ENCODE data around the gene TTC39B.

Gene TTC39B

DNA sequence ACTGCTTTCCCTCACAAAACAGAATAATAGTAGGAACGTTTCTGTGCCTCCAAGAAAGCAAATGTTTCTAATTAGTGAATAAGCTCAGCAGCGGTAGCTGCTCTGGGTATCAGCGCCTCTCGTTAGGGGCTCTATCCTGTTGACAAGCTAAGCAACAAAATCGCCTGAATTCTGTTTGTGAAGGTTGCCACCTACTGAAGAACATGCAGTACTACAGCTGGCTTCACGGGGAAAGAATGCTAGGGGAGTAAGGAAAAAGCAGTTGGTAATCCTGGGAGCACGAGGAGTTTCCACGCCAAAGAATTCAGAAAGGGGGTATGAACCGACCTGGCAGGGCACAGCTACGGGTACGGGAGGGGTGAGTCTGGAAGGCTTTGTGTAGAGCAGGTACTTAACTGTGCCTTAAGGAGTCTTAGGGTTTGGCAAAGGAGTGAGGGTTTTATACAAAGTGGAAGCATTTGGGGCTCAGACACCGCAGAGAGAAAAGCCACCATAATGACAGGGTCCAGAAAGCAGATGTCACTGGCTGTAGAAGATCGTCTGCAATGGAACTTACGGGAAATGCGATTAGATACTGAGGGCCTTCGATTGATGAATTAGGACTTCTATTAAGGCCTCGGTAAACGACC is 171.7 kb downstream of the TTC39B start:
- ChIA-PET POLR2A (no interaction called here), CTCF (interaction anchor here (0.6 to 2.6 kb wide), 39 partner anchors 9 to 1565 kb away, joined by 3 to 50 read pairs (median 4); no protein-coding TSS in a partner anchor)
- no peak overlapping the region for H3K27ac ChIP-seq (ENCODE audit: extremely low read depth, low read depth, low read length)
- TF ChIP-seq WT1 (tag by site-specific recombination; IDR thresholded peaks at IDR 0.05), result no peak
- TF ChIP-seq SCRT2 (tag by site-specific recombination; IDR thresholded peaks at IDR 0.05), result 0 out of 2 replicates have a peak, but pooled peaks have one; percentile 52
- TF ChIP-seq ZNF792 (tag by site-specific recombination; IDR thresholded peaks at IDR 0.05), result no peak
- peak; percentile 52; the same call in 1 of the 2 replicates for TF ChIP-seq CTCF (tag by site-specific recombination; IDR thresholded peaks at IDR 0.05)
- peak; percentile 48; the same call in 1 of the 2 replicates for TF ChIP-seq IKZF3 (tag by site-specific recombination; IDR thresholded peaks at IDR 0.05)
- no peak for TF ChIP-seq ZSCAN30 (tag by site-specific recombination; IDR thresholded peaks at IDR 0.05)
- no peak for TF ChIP-seq BCL11B (tag by site-specific recombination; IDR thresholded peaks at IDR 0.05; ENCODE audit: low read depth)
- TF ChIP-seq, protein P1, sequence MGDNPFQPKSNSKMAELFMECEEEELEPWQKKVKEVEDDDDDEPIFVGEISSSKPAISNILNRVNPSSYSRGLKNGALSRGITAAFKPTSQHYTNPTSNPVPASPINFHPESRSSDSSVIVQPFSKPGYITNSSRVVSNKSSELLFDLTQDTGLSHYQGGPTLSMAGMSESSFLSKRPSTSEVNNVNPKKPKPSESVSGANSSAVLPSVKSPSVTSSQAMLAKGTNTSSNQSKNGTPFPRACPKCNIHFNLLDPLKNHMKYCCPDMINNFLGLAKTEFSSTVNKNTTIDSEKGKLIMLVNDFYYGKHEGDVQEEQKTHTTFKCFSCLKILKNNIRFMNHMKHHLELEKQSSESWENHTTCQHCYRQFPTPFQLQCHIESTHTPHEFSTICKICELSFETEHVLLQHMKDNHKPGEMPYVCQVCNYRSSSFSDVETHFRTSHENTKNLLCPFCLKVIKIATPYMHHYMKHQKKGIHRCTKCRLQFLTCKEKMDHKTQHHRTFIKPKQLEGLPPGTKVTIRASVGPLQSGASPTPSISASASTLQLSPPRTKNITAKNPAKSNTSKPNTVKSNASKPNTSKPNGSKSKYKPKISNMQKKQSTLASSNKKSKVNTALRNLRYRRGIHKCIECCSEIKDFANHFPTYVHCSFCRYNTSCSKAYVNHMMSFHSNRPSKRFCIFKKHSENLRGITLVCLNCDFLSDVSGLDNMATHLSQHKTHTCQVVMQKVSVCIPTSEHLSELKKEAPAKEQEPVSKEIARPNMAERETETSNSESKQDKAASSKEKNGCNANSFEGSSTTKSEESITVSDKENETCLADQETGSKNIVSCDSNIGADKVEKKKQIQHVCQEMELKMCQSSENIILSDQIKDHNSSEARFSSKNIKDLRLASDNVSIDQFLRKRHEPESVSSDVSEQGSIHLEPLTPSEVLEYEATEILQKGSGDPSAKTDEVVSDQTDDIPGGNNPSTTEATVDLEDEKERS (tag by site-specific recombination; IDR thresholded peaks at IDR 0.05), result no peak
- no peak for TF ChIP-seq ZNF121 (tag by site-specific recombination; IDR thresholded peaks at IDR 0.05)
- no peak for TF ChIP-seq ATF2 (tag by site-specific recombination; IDR thresholded peaks at IDR 0.05; ENCODE audit: low read depth)
- TF ChIP-seq ZNF670 (tag by site-specific recombination; IDR thresholded peaks at IDR 0.05; ENCODE audit: low read depth), result no peak
- no peak for TF ChIP-seq ZBTB48 (tag by site-specific recombination; IDR thresholded peaks at IDR 0.05)
- TF ChIP-seq, protein P2, sequence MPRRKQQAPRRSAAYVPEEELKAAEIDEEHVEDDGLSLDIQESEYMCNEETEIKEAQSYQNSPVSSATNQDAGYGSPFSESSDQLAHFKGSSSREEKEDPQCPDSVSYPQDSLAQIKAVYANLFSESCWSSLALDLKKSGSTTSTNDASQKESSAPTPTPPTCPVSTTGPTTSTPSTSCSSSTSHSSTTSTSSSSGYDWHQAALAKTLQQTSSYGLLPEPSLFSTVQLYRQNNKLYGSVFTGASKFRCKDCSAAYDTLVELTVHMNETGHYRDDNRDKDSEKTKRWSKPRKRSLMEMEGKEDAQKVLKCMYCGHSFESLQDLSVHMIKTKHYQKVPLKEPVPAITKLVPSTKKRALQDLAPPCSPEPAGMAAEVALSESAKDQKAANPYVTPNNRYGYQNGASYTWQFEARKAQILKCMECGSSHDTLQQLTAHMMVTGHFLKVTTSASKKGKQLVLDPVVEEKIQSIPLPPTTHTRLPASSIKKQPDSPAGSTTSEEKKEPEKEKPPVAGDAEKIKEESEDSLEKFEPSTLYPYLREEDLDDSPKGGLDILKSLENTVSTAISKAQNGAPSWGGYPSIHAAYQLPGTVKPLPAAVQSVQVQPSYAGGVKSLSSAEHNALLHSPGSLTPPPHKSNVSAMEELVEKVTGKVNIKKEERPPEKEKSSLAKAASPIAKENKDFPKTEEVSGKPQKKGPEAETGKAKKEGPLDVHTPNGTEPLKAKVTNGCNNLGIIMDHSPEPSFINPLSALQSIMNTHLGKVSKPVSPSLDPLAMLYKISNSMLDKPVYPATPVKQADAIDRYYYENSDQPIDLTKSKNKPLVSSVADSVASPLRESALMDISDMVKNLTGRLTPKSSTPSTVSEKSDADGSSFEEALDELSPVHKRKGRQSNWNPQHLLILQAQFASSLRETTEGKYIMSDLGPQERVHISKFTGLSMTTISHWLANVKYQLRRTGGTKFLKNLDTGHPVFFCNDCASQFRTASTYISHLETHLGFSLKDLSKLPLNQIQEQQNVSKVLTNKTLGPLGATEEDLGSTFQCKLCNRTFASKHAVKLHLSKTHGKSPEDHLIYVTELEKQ (tag by site-specific recombination; IDR thresholded peaks at IDR 0.05; ENCODE audit: borderline replicate concordance), result no peak
- TF ChIP-seq, protein P3, sequence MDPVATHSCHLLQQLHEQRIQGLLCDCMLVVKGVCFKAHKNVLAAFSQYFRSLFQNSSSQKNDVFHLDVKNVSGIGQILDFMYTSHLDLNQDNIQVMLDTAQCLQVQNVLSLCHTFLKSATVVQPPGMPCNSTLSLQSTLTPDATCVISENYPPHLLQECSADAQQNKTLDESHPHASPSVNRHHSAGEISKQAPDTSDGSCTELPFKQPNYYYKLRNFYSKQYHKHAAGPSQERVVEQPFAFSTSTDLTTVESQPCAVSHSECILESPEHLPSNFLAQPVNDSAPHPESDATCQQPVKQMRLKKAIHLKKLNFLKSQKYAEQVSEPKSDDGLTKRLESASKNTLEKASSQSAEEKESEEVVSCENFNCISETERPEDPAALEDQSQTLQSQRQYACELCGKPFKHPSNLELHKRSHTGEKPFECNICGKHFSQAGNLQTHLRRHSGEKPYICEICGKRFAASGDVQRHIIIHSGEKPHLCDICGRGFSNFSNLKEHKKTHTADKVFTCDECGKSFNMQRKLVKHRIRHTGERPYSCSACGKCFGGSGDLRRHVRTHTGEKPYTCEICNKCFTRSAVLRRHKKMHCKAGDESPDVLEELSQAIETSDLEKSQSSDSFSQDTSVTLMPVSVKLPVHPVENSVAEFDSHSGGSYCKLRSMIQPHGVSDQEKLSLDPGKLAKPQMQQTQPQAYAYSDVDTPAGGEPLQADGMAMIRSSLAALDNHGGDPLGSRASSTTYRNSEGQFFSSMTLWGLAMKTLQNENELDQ (tag by site-specific recombination; IDR thresholded peaks at IDR 0.05; ENCODE audit: low read depth), result no peak
- TF ChIP-seq ZNF654 (tag by site-specific recombination; IDR thresholded peaks at IDR 0.05; ENCODE audit: low read depth), result peak; percentile 83
- TF ChIP-seq BCL11A (tag by site-specific recombination; IDR thresholded peaks at IDR 0.05; ENCODE audit: low read depth), result no peak
- no peaks in the 10 kb centered on the region for H3K9me3 ChIP-seq (ENCODE audit: control insufficient read depth, insufficient read depth, low read depth, low read length)
- H3K4me3 ChIP-seq (ENCODE audit: low read depth, low read length), result no peak overlapping the region
- no peaks in the 10 kb centered on the region for H3K4me1 ChIP-seq (ENCODE audit: control insufficient read depth, insufficient read depth, low read length)
- no peaks in the 10 kb centered on the region for H3K36me3 ChIP-seq (ENCODE audit: control insufficient read depth in 2 of 2, insufficient read depth in 1 of 2, low read length in 2 of 2)
